Left colon (tissue), 2 donors: Measurements from ENCODE around the gene FOXP4. TPM values are rescaled to one million over a fixed set of nuclear protein-coding genes. Genes with fewer than 3 reads are reported as not detected.

Experiments
- ATAC-seq: fragments of 200-7000 bp; cut with Tn5 transposase; one replicate; pipeline ENCODE4 v1.9.1; 2020; ENCODE audit warnings: mild to moderate bottlenecking, moderate library complexity
- DNase-seq, 2 donors: peaks; one replicate each; pipeline ENCODE4 v3.0.0-alpha.2; 2020
- intact Hi-C, 2 donors: fragments of 100-400 bp; cut with DNase I in 1 of 2; cut with micrococcal nuclease in 1 of 2; formaldehyde crosslinking; loops; one replicate each; pipeline versions ENCODE4 v1.11.2 to v1.14.0; 2022; cut with DNase I, micrococcal nuclease
- total RNA-seq, 2 donors: library from RNA; stranded (reverse); fragmentation: NEBNext Ultra II Directional; extraction: Animal tissue kit (Norgen Biotek cat#: 25700); gene quantifications; one replicate each; pipeline ENCODE4 v1.2.1, GENCODE V29; 2021
- donor health status: DM: no; HTN: no; CAD: no.
- donor health status: DM: yes; HTN: yes; CAD: no.

The FOXP4 gene
- total RNA-seq, 2 donors from 2014 or later: 38.6 to 39.4 TPM

GRCh38 chr6:41577356-41578216, 31.4 kb downstream of the FOXP4 start:
- intact Hi-C loops: no loop called here
- DNase-seq: peak in 1 of 2 donors; percentile 25
- ATAC-seq: peak; percentile 60

GRCh38 chr6:41578217-41579087, 32.3 kb downstream of the FOXP4 start:
- intact Hi-C loops: no loop called here
- DNase-seq (no peak), ATAC-seq (peak; percentile 47)

GRCh38 chr6:41579088-41579610, 33.0 kb downstream of the FOXP4 start:
- peak; percentile 48 to 70 for DNase-seq
- peak; percentile 81 for ATAC-seq
- intact Hi-C loops: no loop called here

DNA sequence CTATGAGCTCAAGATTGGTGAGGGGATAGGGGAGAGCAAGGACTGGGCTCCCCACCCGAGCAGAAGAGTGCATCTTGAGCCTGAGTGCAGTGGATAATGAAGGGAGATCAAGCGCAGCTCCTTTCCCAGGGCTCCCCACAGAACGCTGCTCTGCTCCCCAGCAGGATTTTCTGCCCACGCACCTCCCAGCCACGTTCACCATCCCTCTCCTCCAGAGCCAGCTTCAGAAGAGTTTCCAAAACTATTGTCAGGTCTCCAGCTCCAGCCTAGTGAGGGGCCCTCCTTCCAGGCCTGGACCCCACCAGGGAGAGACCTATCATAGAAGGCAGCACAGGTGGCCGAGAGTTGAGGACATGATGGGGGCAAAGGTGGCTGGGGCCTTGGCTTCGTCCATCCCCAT, 34.5 kb downstream of the FOXP4 start:
- intact Hi-C loops: no loop called here
- no peak for ATAC-seq
- no peak for DNase-seq

GRCh38 chr6:41581381-41581991, 35.3 kb downstream of the FOXP4 start:
- DNase-seq (no peak), ATAC-seq (no peak)
- intact Hi-C loops: no loop called here

- ATAC-seq (no peak), DNase-seq (no peak)
- intact Hi-C loops: no loop called here
These were observed 36.4 kb downstream of the FOXP4 start for GRCh38 chr6:41582540-41582939.

- intact Hi-C loops: no loop called here
- no peak for DNase-seq
- ATAC-seq: no peak
These were observed 37.4 kb downstream of the FOXP4 start for GRCh38 chr6:41583565-41583964.

- no peak for ATAC-seq
- intact Hi-C loops: no loop called here
- no peak for DNase-seq
These were observed 38.0 kb downstream of the FOXP4 start for GRCh38 chr6:41584205-41584604.

DNA sequence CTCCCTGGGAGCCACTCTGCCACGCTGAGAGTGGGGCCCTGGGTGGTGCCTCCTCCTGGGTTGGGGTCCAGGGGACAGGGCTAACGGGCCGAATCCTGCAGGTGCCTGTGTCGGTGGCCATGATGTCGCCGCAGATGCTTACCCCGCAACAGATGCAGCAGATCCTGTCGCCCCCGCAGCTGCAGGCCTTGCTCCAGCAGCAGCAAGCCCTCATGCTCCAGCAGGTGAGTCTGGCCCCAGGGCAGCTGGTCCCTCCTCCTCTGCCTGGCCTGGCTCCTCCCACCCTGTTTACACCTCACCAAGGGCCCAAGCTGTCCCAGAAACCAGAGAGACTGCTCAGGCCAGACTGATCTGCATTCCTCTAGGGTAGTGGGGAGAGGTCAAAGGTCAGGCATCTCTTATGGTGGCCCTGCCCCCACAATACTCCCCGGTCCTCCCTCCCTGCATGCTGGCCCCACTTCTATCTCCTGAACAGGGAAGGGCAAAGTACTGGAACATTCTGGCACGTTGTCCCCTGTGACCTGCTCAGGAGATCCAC, 38.6 kb downstream of the FOXP4 start:
- intact Hi-C loops: no loop called here
- DNase-seq (peak; percentile 48 to 49), ATAC-seq (peak; percentile 81)

DNA sequence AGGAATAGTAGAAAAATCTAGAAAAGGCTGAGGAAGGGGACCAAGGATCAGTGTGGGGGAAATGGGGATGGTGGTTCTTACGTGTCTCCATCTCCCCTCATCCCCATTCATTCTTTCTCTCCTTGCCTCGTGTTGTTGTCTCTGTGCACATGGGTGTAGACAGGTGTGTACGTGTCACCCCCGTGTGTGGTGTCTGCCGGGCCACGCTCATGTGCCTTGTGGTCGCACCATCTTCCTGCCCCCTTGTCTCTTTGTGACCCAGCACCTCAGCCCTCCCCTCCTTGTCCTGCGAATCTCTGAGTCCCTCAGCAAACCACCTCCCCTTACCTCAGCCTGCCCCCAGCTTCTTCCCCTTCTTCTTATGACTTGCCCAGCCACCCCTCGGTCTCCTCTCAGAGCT, 39.4 kb downstream of the FOXP4 start:
- no peak for ATAC-seq
- intact Hi-C loops: no loop called here

GRCh38 chr6:41586252-41587007, 40.2 kb downstream of the FOXP4 start:
- DNase-seq (no peak), ATAC-seq (no peak)
- intact Hi-C loops: no loop called here

More for the DNA sequence above, 39.4 kb downstream of the FOXP4 start:
- no peak for DNase-seq

DNA sequence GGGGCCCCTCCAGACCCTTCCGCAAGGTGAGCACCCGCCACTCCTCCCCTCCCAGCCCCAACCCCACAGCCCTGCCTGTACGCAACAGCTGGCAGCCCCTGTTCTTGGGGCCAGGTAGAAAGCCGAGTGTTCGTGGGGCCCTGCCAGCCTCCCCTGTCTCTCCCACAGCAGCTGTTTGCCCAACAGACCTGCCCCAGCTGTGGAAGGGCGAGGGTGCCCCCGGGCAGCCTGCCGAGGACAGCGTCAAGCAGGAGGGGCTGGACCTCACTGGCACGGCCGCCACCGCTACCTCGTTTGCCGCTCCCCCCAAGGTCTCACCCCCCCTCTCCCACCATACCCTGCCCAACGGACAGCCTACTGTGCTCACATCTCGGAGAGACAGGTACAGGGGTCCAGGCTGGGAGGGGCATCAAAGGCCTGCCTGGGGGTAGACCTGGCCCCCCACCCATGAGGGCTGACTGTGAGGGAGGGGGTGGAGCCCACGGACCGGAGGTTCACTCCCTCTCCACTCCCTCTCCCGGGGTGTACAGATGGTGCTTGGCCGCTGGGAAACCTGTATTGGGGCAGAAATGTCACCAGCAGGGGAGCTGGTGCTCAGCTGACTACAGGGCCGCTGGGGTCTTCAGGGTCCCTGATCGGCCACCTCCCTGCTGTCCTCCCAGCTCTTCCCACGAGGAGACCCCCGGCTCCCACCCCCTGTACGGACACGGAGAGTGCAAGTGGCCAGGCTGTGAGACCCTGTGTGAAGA, 41.1 kb downstream of the FOXP4 start:
- ATAC-seq (no peak), DNase-seq (no peak)
- intact Hi-C loops: no loop called here

- DNase-seq: no peak
- intact Hi-C loops: no loop called here
- ATAC-seq: no peak
These were observed 41.9 kb downstream of the FOXP4 start for GRCh38 chr6:41588111-41588510.

- ATAC-seq (no peak), DNase-seq (no peak)
- intact Hi-C loops: no loop called here
These were observed 43.0 kb downstream of the FOXP4 start for GRCh38 chr6:41589223-41589622.

DNA sequence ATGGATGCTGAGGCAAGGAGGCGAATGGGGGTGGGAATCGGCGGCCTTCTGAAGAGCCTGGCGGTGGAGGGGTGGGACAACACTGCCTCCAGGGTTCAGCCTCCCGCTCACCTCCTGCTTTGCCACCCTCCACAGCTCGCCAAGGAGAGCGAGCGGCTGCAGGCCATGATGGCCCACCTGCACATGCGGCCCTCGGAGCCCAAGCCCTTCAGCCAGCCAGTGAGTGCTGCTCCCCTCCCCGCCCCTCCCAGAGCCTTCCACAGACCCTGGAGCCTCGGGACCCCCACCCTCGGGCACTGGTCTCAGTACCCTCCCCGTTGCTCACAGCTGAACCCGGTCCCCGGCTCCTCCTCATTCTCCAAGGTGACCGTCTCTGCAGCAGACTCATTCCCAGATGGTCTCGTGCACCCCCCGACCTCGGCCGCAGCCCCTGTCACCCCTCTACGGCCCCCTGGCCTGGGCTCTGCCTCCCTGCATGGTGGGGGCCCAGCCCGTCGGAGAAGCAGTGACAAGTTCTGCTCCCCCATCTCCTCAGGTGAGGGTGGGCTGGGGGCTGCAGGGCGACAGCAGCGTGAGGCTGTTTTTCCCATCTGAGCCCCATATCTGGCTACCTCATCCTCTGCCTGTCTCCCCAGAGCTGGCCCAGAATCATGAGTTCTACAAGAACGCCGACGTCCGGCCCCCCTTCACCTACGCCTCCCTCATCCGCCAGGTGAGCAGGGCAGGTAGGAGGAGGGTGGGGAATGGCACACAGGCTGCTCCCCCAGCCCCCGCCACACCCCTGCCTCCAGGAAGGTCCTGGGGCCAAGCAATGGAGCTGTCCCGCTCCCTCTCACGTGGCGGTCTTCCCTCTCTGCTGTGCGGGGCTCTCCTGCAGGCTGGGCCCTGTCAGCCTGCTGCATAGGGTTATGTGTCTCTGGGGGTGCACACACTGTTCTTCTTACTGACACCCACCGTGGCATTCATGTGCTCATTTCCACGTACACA, 43.7 kb downstream of the FOXP4 start:
- no peak for ATAC-seq
- intact Hi-C loops: loop anchor here in 1 of 2 donors (5.0 to 10.0 kb wide), 3 partner anchors 125 to 223 kb away; no protein-coding TSS in a partner anchor
- DNase-seq: no peak

GRCh38 chr6:41591122-41591521, 44.9 kb downstream of the FOXP4 start:
- intact Hi-C loops: loop anchor here in 1 of 2 donors (5.0 to 10.0 kb wide), 3 partner anchors 126 to 224 kb away; no protein-coding TSS in a partner anchor
- peak; percentile 14 for ATAC-seq
- no peak for DNase-seq
